Stimulated activated CD4-positive, alpha-beta T cell treated with anti-CD3 and anti-CD28 coated beads, TNF-alpha, amount 100 ng/mL, for 48 hours (primary cell): ENCODE results near the gene OBSCN.
"Not testable (repeated sequence)": the region's sequence is repeated elsewhere in the genome, so short reads cannot be mapped to it uniquely, and the experiment has no call there.

Experiments used
- DNase-seq, 3 donors: peaks; one replicate each; pipeline ENCODE4 v3.0.0-alpha.2; 2020; ENCODE audit warnings: low read depth in 3 of 3

The OBSCN gene

GRCh38 chr1:228172591-228173527 lies 35.0 kb upstream of the OBSCN start:
- DNase-seq = no peak

GRCh38 chr1:228173528-228174481 lies 34.0 kb upstream of the OBSCN start:
- DNase-seq = peak in 1 of 3 donors; percentile 21

- DNase-seq = no peak
Measured at GRCh38 chr1:228174482-228175315, 33.1 kb upstream of the OBSCN start.

GRCh38 chr1:228175316-228176023 lies 32.4 kb upstream of the OBSCN start:
- DNase-seq = no peak

- no peak for DNase-seq
Measured at GRCh38 chr1:228176024-228176395, 31.8 kb upstream of the OBSCN start.

GRCh38 chr1:228176461-228177182 lies 31.2 kb upstream of the OBSCN start:
- no peak for DNase-seq

GRCh38 chr1:228177183-228177475 lies 30.7 kb upstream of the OBSCN start:
- no peak for DNase-seq

- DNase-seq = no peak
Measured at GRCh38 chr1:228177721-228178710, 29.8 kb upstream of the OBSCN start.

GRCh38 chr1:228178737-228179684 lies 28.8 kb upstream of the OBSCN start:
- no peak for DNase-seq

- DNase-seq = no peak
Measured at GRCh38 chr1:228180271-228180958, 27.4 kb upstream of the OBSCN start.

- DNase-seq = no peak
Measured at GRCh38 chr1:228180959-228181644, 26.7 kb upstream of the OBSCN start.

- no peak for DNase-seq
Measured at GRCh38 chr1:228181645-228182034, 26.2 kb upstream of the OBSCN start.

- no peak for DNase-seq
Measured at GRCh38 chr1:228182296-228183030, 25.4 kb upstream of the OBSCN start.

- DNase-seq = no peak
Measured at GRCh38 chr1:228184152-228184551, 23.7 kb upstream of the OBSCN start.

GRCh38 chr1:228185641-228185965 lies 22.2 kb upstream of the OBSCN start:
- DNase-seq = no peak

GRCh38 chr1:228188249-228188648 lies 19.6 kb upstream of the OBSCN start:
- DNase-seq = not testable (repeated sequence)
